ENCODE results near the gene MMAA.

GRCh38 chr4:145587088-145587754 lies 32.0 kb upstream of the MMAA start:
- TF ChIP-seq, protein P1, sequence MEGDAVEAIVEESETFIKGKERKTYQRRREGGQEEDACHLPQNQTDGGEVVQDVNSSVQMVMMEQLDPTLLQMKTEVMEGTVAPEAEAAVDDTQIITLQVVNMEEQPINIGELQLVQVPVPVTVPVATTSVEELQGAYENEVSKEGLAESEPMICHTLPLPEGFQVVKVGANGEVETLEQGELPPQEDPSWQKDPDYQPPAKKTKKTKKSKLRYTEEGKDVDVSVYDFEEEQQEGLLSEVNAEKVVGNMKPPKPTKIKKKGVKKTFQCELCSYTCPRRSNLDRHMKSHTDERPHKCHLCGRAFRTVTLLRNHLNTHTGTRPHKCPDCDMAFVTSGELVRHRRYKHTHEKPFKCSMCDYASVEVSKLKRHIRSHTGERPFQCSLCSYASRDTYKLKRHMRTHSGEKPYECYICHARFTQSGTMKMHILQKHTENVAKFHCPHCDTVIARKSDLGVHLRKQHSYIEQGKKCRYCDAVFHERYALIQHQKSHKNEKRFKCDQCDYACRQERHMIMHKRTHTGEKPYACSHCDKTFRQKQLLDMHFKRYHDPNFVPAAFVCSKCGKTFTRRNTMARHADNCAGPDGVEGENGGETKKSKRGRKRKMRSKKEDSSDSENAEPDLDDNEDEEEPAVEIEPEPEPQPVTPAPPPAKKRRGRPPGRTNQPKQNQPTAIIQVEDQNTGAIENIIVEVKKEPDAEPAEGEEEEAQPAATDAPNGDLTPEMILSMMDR (IDR thresholded peaks at IDR 0.05) = no peak
- no peak for TF ChIP-seq POLR2A (IDR thresholded peaks at IDR 0.05; ENCODE audit: low read depth)

Measured in esophagus muscularis mucosa (tissue), 3 donors.